Measurements from ENCODE around the gene GABRD. TPM values are rescaled to one million over a fixed set of nuclear protein-coding genes. Genes with fewer than 3 reads are reported as not detected.

Gene GABRD
- total and polyA plus RNA-seq, 2 donors (not counting 3 experiments of a cell fraction or from before 2014, with no cell fraction given) = not detected

DNA sequence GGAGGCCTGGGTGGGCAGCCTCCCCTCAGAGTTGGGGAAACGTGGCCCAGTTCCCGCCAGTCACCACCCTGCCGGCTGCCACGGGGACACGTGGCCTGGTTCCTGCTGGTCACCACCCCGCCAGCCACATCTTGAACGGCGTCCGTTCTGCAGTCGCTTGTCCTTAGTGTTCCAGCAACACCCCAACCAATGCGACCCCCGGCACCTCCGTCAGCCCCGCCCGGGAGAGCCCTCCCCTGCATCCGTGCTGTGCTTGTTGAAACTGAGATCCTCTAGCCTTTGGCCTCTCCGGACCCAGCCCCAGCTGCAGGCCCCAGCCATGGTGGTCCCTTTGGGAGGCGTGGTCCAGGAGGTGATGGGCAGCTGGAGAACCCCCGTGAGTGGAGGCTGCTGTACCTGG, 49.8 kb downstream of the GABRD start:
- ChIA-PET POLR2A (no interaction called here), CTCF (no interaction called here)
- TF ChIP-seq, protein P1, sequence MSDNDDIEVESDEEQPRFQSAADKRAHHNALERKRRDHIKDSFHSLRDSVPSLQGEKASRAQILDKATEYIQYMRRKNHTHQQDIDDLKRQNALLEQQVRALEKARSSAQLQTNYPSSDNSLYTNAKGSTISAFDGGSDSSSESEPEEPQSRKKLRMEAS (IDR thresholded peaks at IDR 0.05; ENCODE audit: insufficient read depth, insufficient read length) = no peak
- TF ChIP-seq POLR2A (IDR thresholded peaks at IDR 0.05; ENCODE audit: low read depth, low read length) (no peak), POLR2AphosphoS5 (IDR thresholded peaks at IDR 0.05; ENCODE audit: insufficient read depth, low read depth, low read length) (no peak), FOS (IDR thresholded peaks at IDR 0.05; ENCODE audit: borderline replicate concordance, insufficient read depth, low read length) (no peak), JUN (IDR thresholded peaks at IDR 0.05; ENCODE audit: borderline replicate concordance, insufficient read depth, insufficient read length, low read depth) (no peak), MYC (IDR thresholded peaks at IDR 0.05; ENCODE audit: low read depth, low read length) (no peak), EZH2 (IDR thresholded peaks at IDR 0.05; ENCODE audit: borderline replicate concordance, low read depth, low read length, severe bottlenecking) (no peak), GATA2 (IDR thresholded peaks at IDR 0.05; ENCODE audit: insufficient read depth, insufficient read length, low read depth, low read length) (no peak)
- no peaks in the 10 kb centered on the region for H3K79me2 ChIP-seq (ENCODE audit: control insufficient read depth, insufficient read depth, low read length)
- H3K4me2 ChIP-seq (ENCODE audit: insufficient read depth, low read length) = no peak overlapping the region
- no peak overlapping the region for H3K9ac ChIP-seq (replicated peaks; ENCODE audit: extremely low read depth, insufficient read depth, low read length)
- no peaks in the 10 kb centered on the region for H4K20me1 ChIP-seq (replicated peaks; ENCODE audit: control insufficient read depth, extremely low read depth, insufficient read depth, low read length)
- no TSS peak for BruUV-seq (replicated peaks)
- H3K4me3 ChIP-seq (replicated peaks in 1 of 3; ENCODE audit: insufficient read depth in 1 of 3, low read depth in 1 of 3, low read length in 3 of 3) = no peak overlapping the region
- H3K9me1 ChIP-seq (replicated peaks; ENCODE audit: control insufficient read depth, extremely low read depth, insufficient read depth, low read length) = no peaks in the 10 kb centered on the region
- H2AFZ ChIP-seq (ENCODE audit: low read depth, low read length) = no peak overlapping the region
- intact Hi-C loops (cut with micrococcal nuclease) (no loop called here), dilution Hi-C loops (cut with MboI; ENCODE audit: extremely low pct_ligation_motif_present, low sequenced_read_pairs) (no loop called here)
- no peaks in the 10 kb centered on the region for H3K36me3 ChIP-seq (ENCODE audit: control insufficient read depth in 2 of 2, extremely low read depth in 1 of 2, insufficient read depth in 2 of 2, low read length in 2 of 2)
- no peaks in the 10 kb centered on the region for H3K4me1 ChIP-seq (ENCODE audit: control insufficient read depth, extremely low read depth, insufficient read depth, low read length)
- H3K27ac ChIP-seq (ENCODE audit: insufficient read depth, low read depth, low read length) = no peak overlapping the region
- FAIRE-seq (no peak), DNase-seq (ENCODE audit: low read depth, low spot score) (no peak)
- H3K9me3 ChIP-seq (replicated peaks; ENCODE audit: control insufficient read depth, insufficient read depth, low read length) = no peaks in the 10 kb centered on the region
- no peaks in the 10 kb centered on the region for H3K27me3 ChIP-seq (ENCODE audit: control insufficient read depth in 2 of 2, insufficient read depth in 2 of 2, low read length in 2 of 2)

DNA sequence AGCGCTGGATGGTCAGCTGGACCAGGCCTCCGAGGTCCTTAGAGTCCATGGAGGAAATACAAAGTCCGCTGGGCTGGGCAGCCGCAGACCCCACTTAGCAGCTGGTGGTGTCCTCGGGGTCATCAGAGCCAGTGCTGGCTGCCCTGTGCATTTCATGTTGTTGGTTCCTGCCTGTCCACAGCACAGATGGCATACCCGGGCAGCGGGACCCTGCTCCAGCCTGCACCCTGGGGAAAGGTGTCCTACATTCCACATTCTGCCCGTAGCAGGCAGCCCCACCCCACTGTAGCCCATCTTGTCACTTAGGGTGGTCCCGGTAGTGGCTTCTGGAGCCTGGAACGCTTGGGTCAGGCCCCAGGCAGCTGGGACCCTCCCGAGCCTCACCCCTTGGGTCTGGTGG, 50.9 kb downstream of the GABRD start:
- Histone ChIP-seq H3K36me3 (ENCODE audit: control insufficient read depth in 2 of 2, extremely low read depth in 1 of 2, insufficient read depth in 2 of 2, low read length in 2 of 2) (no peaks in the 10 kb centered on the region), H4K20me1 (replicated peaks; ENCODE audit: control insufficient read depth, extremely low read depth, insufficient read depth, low read length) (no peaks in the 10 kb centered on the region), H3K27me3 (ENCODE audit: control insufficient read depth in 2 of 2, insufficient read depth in 2 of 2, low read length in 2 of 2) (no peaks in the 10 kb centered on the region), H3K9me3 (replicated peaks; ENCODE audit: control insufficient read depth, insufficient read depth, low read length) (no peaks in the 10 kb centered on the region), H3K27ac (ENCODE audit: insufficient read depth, low read depth, low read length) (no peak overlapping the region), H3K4me2 (ENCODE audit: insufficient read depth, low read length) (no peak overlapping the region), H3K4me1 (ENCODE audit: control insufficient read depth, extremely low read depth, insufficient read depth, low read length) (no peaks in the 10 kb centered on the region), H3K4me3 (replicated peaks in 1 of 3; ENCODE audit: insufficient read depth in 1 of 3, low read depth in 1 of 3, low read length in 3 of 3) (no peak overlapping the region), H3K79me2 (ENCODE audit: control insufficient read depth, insufficient read depth, low read length) (no peaks in the 10 kb centered on the region), H2AFZ (ENCODE audit: low read depth, low read length) (no peak overlapping the region), H3K9ac (replicated peaks; ENCODE audit: extremely low read depth, insufficient read depth, low read length) (no peak overlapping the region), H3K9me1 (replicated peaks; ENCODE audit: control insufficient read depth, extremely low read depth, insufficient read depth, low read length) (no peaks in the 10 kb centered on the region)
- intact Hi-C loops (cut with micrococcal nuclease) = no loop called here
- BruUV-seq (replicated peaks) = no TSS peak
- CTCF ChIA-PET = no interaction called here
- dilution Hi-C loops (cut with MboI; ENCODE audit: extremely low pct_ligation_motif_present, low sequenced_read_pairs) = no loop called here
- TF ChIP-seq, protein P2, sequence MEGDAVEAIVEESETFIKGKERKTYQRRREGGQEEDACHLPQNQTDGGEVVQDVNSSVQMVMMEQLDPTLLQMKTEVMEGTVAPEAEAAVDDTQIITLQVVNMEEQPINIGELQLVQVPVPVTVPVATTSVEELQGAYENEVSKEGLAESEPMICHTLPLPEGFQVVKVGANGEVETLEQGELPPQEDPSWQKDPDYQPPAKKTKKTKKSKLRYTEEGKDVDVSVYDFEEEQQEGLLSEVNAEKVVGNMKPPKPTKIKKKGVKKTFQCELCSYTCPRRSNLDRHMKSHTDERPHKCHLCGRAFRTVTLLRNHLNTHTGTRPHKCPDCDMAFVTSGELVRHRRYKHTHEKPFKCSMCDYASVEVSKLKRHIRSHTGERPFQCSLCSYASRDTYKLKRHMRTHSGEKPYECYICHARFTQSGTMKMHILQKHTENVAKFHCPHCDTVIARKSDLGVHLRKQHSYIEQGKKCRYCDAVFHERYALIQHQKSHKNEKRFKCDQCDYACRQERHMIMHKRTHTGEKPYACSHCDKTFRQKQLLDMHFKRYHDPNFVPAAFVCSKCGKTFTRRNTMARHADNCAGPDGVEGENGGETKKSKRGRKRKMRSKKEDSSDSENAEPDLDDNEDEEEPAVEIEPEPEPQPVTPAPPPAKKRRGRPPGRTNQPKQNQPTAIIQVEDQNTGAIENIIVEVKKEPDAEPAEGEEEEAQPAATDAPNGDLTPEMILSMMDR (IDR thresholded peaks at IDR 0.05; ENCODE audit: extremely low read depth in 1 of 2, insufficient read depth in 1 of 2, low read depth in 1 of 2, low read length in 2 of 2) = no peak
- no peak for TF ChIP-seq MYC (IDR thresholded peaks at IDR 0.05; ENCODE audit: low read depth, low read length)
- no peak for TF ChIP-seq GATA2 (IDR thresholded peaks at IDR 0.05; ENCODE audit: insufficient read depth, insufficient read length, low read depth, low read length)
- TF ChIP-seq FOS (IDR thresholded peaks at IDR 0.05; ENCODE audit: borderline replicate concordance, insufficient read depth, low read length) = no peak
- no peak for TF ChIP-seq POLR2A (IDR thresholded peaks at IDR 0.05; ENCODE audit: low read depth, low read length)
- TF ChIP-seq EZH2 (IDR thresholded peaks at IDR 0.05; ENCODE audit: borderline replicate concordance, low read depth, low read length, severe bottlenecking) = no peak
- TF ChIP-seq, protein P1 (IDR thresholded peaks at IDR 0.05; ENCODE audit: insufficient read depth, insufficient read length) = no peak
- TF ChIP-seq POLR2AphosphoS5 (IDR thresholded peaks at IDR 0.05; ENCODE audit: insufficient read depth, low read depth, low read length) = no peak
- TF ChIP-seq JUN (IDR thresholded peaks at IDR 0.05; ENCODE audit: borderline replicate concordance, insufficient read depth, insufficient read length, low read depth) = no peak
- DNase-seq (ENCODE audit: low read depth, low spot score) (no peak), FAIRE-seq (no peak)
- POLR2A ChIA-PET = no interaction called here

Data from endothelial cell of umbilical vein (primary cell).